SH-SY5Y (cell line): Measurements from ENCODE around the gene TAS1R1.

Experiments used
- GATA2 ChIP-seq: IDR thresholded peaks from 2 replicates; pipeline ENCODE4 v1.6.1; 2011; ENCODE audit warnings: mild to moderate bottlenecking, low read depth, low read length
- GATA3 ChIP-seq: IDR thresholded peaks from 2 replicates; pipeline ENCODE4 v1.6.1; 2011; ENCODE audit warnings: low read depth, mild to moderate bottlenecking, low read length, moderate library complexity

GRCh38 chr1:6512245-6512907 is 42.7 kb upstream of the TAS1R1 start:
- TF ChIP-seq GATA2, result no peak
- no peak for TF ChIP-seq GATA3
